Panc1 (cell line): Measurements from ENCODE around the gene PHTF2.

Experiments
- CTCF ChIP-seq: fragments of 450-650 bp; IDR thresholded peaks from 2 replicates; pipeline ENCODE4 v1.5.1; 2017; ENCODE audit warnings: mild to moderate bottlenecking
- POLR2AphosphoS5 ChIP-seq: IDR thresholded peaks from 2 replicates; pipeline ENCODE4 v1.6.1; 2012; ENCODE audit warnings: mild to moderate bottlenecking, low read depth, low read length, moderate library complexity
- REST ChIP-seq, 2 experiments: IDR thresholded peaks; 2 replicates each; pipeline ENCODE4 v1.6.1; 2011 to 2012; ENCODE audit warnings: low read depth in 2 of 2, control low read depth in 1 of 2, low read length in 1 of 2, mild to moderate bottlenecking in 1 of 2, moderate library complexity in 1 of 2; ENCODE audit not compliant: insufficient read depth in 1 of 2
- SIN3A ChIP-seq: IDR thresholded peaks from 2 replicates; pipeline ENCODE4 v1.6.1; 2012; ENCODE audit warnings: low read depth, mild to moderate bottlenecking, low read length, moderate library complexity, borderline replicate concordance; ENCODE audit not compliant: insufficient read depth
- TCF7L2 ChIP-seq: IDR thresholded peaks from 2 replicates; pipeline ENCODE4 v1.6.1; 2011; ENCODE audit warnings: mild to moderate bottlenecking, low read depth, low read length, inconsistent platforms

GRCh38 chr7:77757589-77757988, 41.0 kb upstream of the PHTF2 start:
- TF ChIP-seq CTCF = no peak
- TF ChIP-seq REST (IDR thresholded peaks at IDR 0.05; ENCODE audit: insufficient read depth in 1 of 2, low read depth in 2 of 2, low read length in 1 of 2) = no peak
- TF ChIP-seq POLR2AphosphoS5 = no peak
- no peak for TF ChIP-seq TCF7L2
- no peak for TF ChIP-seq SIN3A
